K562 (cell line): ENCODE data around the gene PKHD1. TPM values are rescaled to one million over a fixed set of nuclear protein-coding genes. Genes with fewer than 3 reads are reported as not detected.

Source experiments
- CBFA2T2 ChIP-seq: fragments of 450-650 bp; conservative IDR thresholded peaks from 2 replicates; pipeline ENCODE4 v1.6.1; 2017; ENCODE audit warnings: mild to moderate bottlenecking
- CEBPG ChIP-seq, 3 experiments: fragments of 200-800 bp in 1 of 3; sonication (Bioruptor generic) in 1 of 3; sonication (generic) in 1 of 3; formaldehyde crosslinking in 1 of 3; IDR thresholded peaks in 2 of 3; conservative IDR thresholded peaks in 1 of 3; 2 replicates each; pipeline versions ENCODE4 v1.6.1 to v1.8.0; 2016 to 2022; ENCODE audit warnings: missing compliant biosample characterization in 2 of 3, missing genetic modification characterization in 2 of 3, mild to moderate bottlenecking in 1 of 3, missing genetic modification reagents in 1 of 3
- CSDE1 ChIP-seq, 2 experiments: fragments of 450-650 bp; IDR thresholded peaks; 2 replicates each; pipeline ENCODE4 v1.6.1; 2016; ENCODE audit warnings: mild to moderate bottlenecking in 1 of 2
- DDX20 ChIP-seq: fragments of 450-650 bp; IDR thresholded peaks from 2 replicates; pipeline ENCODE4 v1.6.1; 2016; ENCODE audit warnings: missing genetic modification characterization, low read depth, mild to moderate bottlenecking, missing compliant biosample characterization, moderate library complexity
- TFE3 ChIP-seq: fragments of 450-650 bp; formaldehyde crosslinking; IDR thresholded peaks from 2 replicates; pipeline ENCODE4 v1.4.0; 2020; ENCODE audit warnings: mild to moderate bottlenecking, mixed read lengths
- ZNF592 ChIP-seq: fragments of 450-650 bp; IDR thresholded peaks from 2 replicates; pipeline ENCODE4 v1.6.1; 2017; ENCODE audit warnings: antibody characterized with exemption, mild to moderate bottlenecking
- polyA plus RNA-seq, 8 experiments: library from polyadenylated mRNA; depleted of rRNA in 4 of 8; stranded (reverse) in 5 of 8; unstranded in 3 of 8; fragments of >200 nt; fragmentation: Nextera tagmentation in 2 of 8; fragmentation: Illumina TruSeq in 1 of 8; extraction: Ambion mirVana in 2 of 8; extraction: Trizol in 1 of 8; gene quantifications; 2 replicates each; pipeline versions ENCODE4 v1.2.1 to v1.2.3, GENCODE V29; 2011 to 2014; ENCODE audit warnings: inconsistent platforms in 1 of 8, missing spikeins in 1 of 8
- total RNA-seq, 7 experiments: library from RNA; depleted of rRNA in 6 of 7; stranded (reverse); fragments of >200 nt in 6 of 7; fragmentation: Illumina TruSeq in 2 of 7; extraction: Trizol in 2 of 7; gene quantifications; 2 replicates each; pipeline versions ENCODE4 v1.2.1 to v1.2.3, GENCODE V29; 2011 to 2021; ENCODE audit warnings: low replicate concordance in 1 of 7

The PKHD1 gene
- total and polyA plus RNA-seq, 9 of the 15 experiments (the other 6 are each of a cell fraction or from before 2014, with no cell fraction given) = 0.01 to 0.04 (median 0.01) TPM; not detected in 6

DNA sequence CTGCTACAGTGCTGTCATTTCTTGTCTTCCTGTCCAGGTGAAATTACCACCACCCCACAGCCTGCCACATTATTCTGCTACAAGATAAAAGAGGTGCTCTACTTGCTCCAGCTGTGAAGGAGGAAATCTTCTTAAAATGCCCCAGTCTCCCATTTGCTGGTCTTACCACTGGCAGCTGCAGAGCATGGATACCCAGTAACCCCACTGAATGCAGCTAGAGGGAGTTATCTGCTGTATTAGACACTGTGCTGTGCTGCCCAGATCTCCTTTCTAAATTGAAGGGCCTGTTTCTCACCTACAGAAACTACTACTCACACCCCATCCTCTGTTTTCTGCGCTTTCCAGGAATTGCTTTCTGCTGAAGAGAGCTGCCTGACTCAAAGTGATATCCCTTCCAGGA, 517.8 kb downstream of the PKHD1 start (continued):
- TF ChIP-seq TFE3 (no peak), ZNF592 (no peak), CSDE1 (IDR thresholded peaks at IDR 0.05) (no peak), DDX20 (tag) (no peak), CBFA2T2 (no peak), CEBPG (CRISPR knock-in tag; IDR thresholded peaks at IDR 0.05) (no peak), CEBPG (tag; conservative IDR thresholded peaks at IDR 0.05 in 1 of 2, IDR thresholded peaks at IDR 0.05 in 1 of 2) (no peak)
